NCI-H2196 treated with DMSO at 0.1 percent for 48 hours (cell line): ENCODE results near the gene SLC24A3.

ENCODE experiments used
- DNase-seq: peaks from one replicate; lab custom pipeline; 2025; ENCODE audit not compliant: unreplicated experiment; lab: John Stamatoyannopoulos, UW

SLC24A3 gene

GRCh38 chr20:19336631-19337030 is 124.2 kb downstream of the SLC24A3 start:
- no peak for DNase-seq

GRCh38 chr20:19338380-19338779 is 125.9 kb downstream of the SLC24A3 start:
- no peak for DNase-seq

- DNase-seq: no peak
These were observed 126.5 kb downstream of the SLC24A3 start for GRCh38 chr20:19338960-19339359.

DNA sequence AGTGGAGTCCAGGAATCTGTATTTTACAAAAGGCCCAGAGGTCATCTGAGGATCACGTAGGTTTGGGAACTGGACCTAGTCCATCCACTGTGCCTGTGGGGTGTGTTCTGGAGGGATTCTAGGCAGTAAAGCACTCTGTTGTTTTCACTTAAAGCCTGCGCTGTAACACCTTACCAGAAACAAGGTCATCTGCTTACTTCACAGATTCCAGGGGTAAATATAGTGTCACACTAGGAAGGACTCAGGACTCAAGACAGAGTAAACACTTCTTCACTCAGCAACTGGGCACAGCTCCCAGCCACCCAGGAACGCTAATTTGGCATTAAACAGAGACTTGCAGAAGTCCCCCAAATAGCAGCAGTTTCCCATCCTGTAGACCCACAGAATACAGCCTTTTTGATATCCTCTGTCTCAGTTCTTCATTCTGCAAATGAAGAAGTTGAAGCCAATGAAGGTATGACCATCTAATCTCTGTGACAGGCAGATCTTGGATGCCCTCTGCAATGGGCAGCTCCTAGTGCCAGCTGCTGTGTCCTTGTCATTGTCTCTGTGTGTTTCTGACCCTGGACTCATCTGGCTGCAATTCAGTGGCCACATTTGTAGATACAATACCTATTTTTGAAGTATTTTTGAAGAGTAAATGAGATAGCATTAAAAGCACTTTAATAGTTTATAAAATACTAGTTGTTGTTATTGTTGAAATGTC is 129.1 kb downstream of the SLC24A3 start:
- no peak for DNase-seq

GRCh38 chr20:19344341-19344740 is 131.9 kb downstream of the SLC24A3 start:
- no peak for DNase-seq

- no peak for DNase-seq
These were observed 135.6 kb downstream of the SLC24A3 start for GRCh38 chr20:19347943-19348456.

- no peak for DNase-seq
These were observed 136.1 kb downstream of the SLC24A3 start for GRCh38 chr20:19348582-19348981.

GRCh38 chr20:19349879-19350278 is 137.4 kb downstream of the SLC24A3 start:
- no peak for DNase-seq

- DNase-seq: no peak
These were observed 139.1 kb downstream of the SLC24A3 start for GRCh38 chr20:19351542-19351941.

GRCh38 chr20:19354950-19355349 is 142.5 kb downstream of the SLC24A3 start:
- DNase-seq: no peak

- no peak for DNase-seq
These were observed 149.3 kb downstream of the SLC24A3 start for GRCh38 chr20:19361790-19362189.

GRCh38 chr20:19363476-19363875 is 151.0 kb downstream of the SLC24A3 start:
- DNase-seq: no peak

DNA sequence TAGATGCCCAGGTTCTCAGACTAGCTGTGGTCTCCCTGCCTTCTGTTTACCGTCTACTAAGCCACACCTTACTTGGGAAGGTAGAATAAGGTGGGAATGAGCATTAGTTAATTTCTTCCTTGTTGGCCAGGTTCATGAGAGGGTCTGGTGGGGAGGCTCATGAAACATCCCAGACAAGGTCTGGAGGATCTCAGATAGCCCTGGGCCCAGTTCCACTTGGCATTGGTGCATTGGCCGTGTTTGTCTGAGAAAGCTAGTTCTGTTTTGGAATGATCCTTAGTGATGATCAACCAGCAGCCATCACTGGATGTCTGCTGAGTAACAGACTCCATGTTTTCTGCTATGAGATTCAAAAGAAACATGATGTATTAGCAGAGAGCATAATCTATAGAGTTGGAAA is 155.1 kb downstream of the SLC24A3 start:
- no peak for DNase-seq

DNA sequence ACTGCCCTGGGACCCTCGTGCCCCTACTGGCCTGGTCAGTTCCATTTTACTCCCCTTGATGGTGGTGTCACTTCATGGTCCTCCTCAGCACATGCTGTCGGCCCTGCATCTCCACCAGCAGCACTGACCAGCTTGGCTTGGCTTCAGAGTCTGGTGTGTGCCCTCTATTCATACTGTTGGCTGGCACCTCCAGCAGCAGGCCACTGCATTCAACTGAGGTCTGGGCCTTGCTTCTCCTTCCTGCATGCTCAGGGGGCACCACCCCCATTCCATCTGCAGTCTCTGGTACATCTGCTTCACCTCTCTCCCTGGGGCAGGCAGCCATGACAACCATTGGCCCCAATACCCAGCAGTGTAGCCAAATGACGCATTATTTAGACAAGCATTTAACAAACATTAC is 155.9 kb downstream of the SLC24A3 start:
- no peak for DNase-seq

DNA sequence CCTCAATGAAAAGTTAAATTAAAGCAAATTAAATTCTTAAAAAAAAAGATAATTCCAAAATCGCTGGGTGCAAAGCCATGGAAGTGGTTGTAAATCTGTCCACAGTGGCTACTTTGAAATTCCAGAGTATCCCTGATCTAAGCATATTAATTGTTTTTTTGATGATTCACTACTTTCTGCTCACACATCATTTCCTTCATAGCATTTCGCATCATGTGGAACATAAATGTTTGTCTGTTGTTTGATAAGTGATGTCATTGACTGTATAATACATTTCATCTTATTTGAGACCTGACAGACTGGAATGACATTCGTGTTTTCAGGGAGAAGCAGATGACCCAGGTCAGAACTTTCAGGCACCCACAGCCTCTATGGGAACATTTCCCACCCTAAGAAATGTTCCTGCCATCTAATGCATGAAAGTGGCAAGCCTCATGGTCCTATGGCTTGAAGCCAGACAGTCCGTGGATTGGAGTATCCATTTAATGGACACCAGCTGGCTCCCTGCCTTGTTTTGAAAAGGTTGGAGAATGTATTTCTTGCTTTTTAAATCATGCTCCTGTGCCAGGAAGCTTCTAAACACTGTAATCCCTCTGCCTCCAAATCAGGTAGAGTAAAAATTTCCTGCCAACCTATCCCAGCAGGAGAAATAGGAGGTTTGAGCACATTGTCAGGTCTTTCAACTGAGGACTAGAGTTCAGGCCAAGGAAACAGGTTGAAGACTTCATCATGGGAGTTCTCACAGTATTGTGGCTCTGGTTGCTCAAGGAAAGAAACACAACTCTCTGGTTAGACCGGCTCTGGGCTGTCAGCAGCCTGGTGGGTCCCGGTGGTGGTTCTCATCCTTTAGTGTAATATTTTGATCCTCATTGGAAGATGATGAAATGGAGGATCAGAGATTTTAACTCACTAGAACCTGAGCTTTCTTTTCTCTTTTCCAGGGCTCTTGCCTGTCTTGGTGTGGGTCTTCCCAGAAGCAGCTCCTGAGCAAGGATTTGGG is 157.9 kb downstream of the SLC24A3 start:
- no peak for DNase-seq

- DNase-seq: no peak
These were observed 158.7 kb downstream of the SLC24A3 start for GRCh38 chr20:19371112-19371511.

DNA sequence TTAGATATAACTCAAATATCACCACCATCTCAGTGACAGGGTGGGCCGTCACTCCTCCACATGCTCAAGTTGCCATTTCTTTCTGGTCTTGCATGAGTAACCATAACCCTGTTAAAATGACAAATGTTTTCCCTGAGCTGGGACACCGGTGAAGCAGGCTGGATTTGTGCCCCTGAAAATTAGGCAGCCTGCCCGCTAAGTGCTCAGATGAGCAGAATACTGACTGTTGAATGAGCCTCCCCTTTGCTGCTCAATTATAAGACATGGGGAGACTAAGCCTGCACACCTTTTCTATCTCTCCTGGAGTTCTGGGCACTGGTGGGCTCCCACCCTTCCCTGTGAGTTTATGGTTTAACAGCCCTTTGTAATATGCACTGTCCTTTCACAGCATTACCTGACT is 161.8 kb downstream of the SLC24A3 start:
- DNase-seq: no peak

GRCh38 chr20:19375395-19375794 is 163.0 kb downstream of the SLC24A3 start:
- no peak for DNase-seq

- DNase-seq: no peak
These were observed 163.4 kb downstream of the SLC24A3 start for GRCh38 chr20:19375801-19376200.

- no peak for DNase-seq
These were observed 164.2 kb downstream of the SLC24A3 start for GRCh38 chr20:19376451-19377229.

DNA sequence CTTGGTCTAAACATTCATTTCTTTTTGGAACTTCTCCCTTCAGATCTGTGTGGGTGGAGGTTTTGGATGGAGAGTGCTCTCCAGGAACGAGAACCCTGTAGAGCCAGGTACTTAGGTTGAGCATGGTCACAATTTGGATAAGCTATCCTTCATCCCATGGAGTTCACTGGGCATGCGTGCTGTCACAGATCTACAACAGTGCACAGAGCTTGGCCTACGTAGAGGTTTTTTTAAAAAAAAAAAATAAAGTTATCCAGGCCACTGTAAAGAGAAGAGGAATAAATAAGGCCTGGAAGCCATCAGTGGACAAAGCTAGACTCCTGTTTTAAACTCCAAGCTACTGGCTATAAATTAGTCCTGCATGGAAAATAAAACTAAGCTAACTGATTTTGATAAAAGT is 165.6 kb downstream of the SLC24A3 start:
- DNase-seq: no peak
